Erythroblast (primary cell): ENCODE measurements around the gene NR1I3.

ENCODE experiments used
- DNase-seq, 2 experiments: peaks; one replicate each; lab custom pipeline; 2025; lab: John Stamatoyannopoulos, UW
- GATA1 ChIP-seq: IDR thresholded peaks from 2 replicates; pipeline ENCODE4 v1.6.1; 2011; ENCODE audit warnings: low read depth, mild to moderate bottlenecking, control low read depth, low read length, moderate library complexity
- POLR2A ChIP-seq: IDR thresholded peaks from 2 replicates; pipeline ENCODE4 v1.6.1; 2011; ENCODE audit warnings: mild to moderate bottlenecking, low read length

Gene NR1I3

DNA sequence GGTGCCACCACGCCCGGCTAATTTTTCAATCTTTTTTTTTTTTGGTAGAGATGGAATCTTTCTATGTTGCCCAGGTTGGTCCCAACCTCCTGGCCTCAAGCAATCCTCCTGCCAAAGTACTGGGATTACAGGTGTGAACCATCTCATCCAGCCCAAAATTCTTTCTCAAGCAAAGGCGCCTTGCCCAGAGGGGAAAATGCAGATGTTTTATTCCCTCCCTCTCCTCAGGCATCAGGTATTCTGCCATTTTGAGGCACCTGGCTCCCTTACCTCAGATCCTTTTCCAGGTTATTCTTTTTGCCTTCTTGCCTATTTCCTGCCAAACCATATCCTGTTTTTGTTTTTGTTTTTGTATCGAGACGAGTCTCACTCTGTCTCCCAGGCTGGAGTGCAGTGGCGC lies 49.6 kb downstream of the NR1I3 start:
- no peak for DNase-seq
- TF ChIP-seq POLR2A = no peak
- no peak for TF ChIP-seq GATA1

DNA sequence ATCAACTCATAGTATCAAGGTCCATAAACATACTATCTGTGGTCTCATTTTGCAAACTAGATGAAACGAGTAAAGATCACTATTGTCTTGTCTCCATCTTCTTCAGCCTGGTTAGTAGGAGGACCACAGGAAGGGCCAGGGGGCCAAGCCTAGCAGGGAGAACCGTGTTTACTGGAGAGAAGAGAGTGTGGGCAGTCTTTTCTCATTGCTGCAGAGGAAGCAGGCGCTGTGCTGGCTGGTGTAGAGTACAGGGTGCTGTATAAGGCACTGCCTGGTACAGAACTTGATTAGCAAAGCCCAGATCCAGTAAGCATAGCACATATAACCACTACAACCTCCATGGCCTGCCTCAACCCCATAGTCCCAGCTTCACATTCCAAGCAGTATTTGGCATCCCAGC lies 50.7 kb downstream of the NR1I3 start:
- no peak for TF ChIP-seq GATA1
- no peak for TF ChIP-seq POLR2A
- no peak for DNase-seq

DNA sequence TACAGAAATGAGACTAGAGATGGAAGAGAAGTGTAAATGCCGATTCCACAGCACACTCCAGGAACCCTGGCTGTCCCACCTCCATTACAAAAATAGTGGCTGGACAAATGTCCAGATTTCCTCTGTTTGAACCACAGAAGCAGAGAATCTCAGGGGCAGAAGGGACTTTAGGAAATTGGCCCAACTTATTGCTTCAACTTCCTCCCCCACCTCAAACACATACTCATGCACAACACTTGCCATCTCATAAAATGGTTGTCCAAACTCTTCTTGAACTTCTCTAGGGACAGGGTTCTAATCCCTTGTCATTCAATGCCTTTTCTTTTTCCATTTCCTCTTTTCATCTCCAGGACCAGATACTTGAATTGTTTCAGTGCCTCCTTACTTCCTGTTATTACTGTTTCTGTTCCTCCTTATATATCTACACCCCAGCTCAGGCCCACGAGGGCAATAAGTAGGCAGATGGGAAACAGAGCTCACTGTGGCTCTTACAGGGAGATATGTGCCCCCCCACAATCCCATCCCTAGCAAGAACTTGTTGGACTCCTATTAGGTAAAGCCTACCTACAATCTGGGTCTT lies 52.2 kb downstream of the NR1I3 start:
- no peak for TF ChIP-seq POLR2A
- no peak for TF ChIP-seq GATA1
- no peak for DNase-seq

DNA sequence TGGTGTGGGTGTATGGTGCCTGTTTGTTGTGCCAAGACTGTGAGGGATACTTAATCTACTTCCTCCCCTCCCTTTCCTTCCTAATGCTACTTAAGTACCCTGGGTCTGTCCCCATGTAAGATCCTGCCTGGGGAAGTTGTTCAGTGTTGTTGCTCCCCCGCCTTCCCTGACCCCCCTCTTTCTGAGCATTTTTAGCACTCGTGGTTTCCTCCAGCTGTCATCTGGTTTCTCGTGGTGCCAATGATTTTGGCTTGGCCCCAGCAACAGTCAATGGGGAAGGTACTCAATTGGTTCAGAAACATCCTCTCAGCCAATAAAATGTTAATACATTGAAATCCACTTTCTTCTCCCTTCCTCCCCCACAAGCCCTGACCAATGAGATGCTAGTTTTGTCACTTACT lies 52.7 kb downstream of the NR1I3 start:
- no peak for TF ChIP-seq GATA1
- DNase-seq = peak; percentile 22 to 34

DNA sequence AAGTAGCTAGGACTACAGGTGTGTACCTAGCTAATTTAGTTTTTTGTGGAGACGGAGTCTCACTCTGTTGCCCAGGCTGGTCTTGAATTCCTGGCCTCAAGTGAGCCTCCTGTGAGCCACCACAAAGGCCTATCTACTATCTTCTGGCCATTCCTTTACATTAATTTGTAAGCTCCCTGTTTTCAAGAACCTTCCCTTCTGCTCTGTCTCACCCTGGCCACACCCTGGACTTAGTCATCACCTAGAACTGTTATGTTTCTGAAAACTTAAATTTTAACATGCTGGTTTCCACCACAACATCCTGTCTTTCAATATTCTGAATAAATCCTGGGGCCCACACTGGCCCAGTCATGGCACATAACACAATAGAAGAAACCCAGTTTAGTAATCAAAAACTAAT lies 55.8 kb downstream of the NR1I3 start:
- no peak for TF ChIP-seq POLR2A
- no peak for TF ChIP-seq GATA1
- DNase-seq = peak; percentile 19 to 57

DNA sequence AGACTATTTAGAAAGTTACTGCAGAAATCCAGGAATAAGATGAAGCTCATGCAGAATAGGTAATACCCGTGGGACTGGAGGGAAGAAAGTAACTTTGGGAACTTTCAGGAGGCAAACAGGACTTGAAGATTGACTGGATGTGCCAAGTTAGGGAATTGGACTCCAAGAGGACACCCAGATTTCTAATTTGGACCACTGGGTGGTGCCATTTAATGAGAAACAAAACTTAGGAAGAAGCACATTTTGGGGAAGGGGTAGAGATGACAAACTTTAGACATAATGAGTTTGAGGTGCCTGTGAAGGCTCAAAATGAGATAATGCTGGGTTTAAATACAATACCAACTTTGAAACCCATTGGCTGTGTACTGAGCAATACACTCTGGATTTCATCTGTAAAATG lies 57.4 kb downstream of the NR1I3 start:
- DNase-seq = no peak
- TF ChIP-seq POLR2A (no peak), GATA1 (no peak)

DNA sequence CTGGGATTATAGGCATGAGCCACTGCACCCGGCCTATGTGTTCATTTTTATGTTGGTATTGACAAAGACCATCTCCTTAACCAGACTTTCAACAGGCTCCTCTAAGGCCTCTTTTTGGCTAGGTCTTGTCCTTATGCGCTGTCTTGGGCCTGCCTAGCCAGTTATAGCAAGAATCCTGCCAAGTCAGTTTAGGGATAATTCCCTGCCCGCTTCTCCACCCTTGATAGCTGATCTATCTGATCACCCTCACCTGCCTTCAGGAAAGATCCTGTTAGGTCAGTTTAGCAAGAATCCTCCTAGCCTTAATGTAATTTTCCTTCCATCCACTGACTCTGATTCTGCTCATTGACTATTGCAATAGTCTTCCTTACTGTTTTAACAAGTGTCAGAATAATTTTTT lies 58.3 kb downstream of the NR1I3 start:
- TF ChIP-seq POLR2A = no peak
- TF ChIP-seq GATA1 = no peak

More for the DNA sequence above, 58.3 kb downstream of the NR1I3 start:
- DNase-seq = no peak
